Frontal cortex (tissue), 4 donors: ENCODE measurements around the gene LAG3. TPM values are rescaled to one million over a fixed set of nuclear protein-coding genes. Genes with fewer than 3 reads are reported as not detected.

Source experiments
- DNase-seq, 2 donors: peaks; one replicate each; pipeline ENCODE4 v3.0.0; 2012; ENCODE audit warnings: low spot score in 2 of 2
- FAIRE-seq: peaks from 2 replicates; lab custom pipeline; 2012; peaks lifted over from hg19 to GRCh38; lab: Jason Lieb, UNC
- total RNA-seq: library from RNA; depleted of rRNA; stranded (reverse); fragments of >200 nt; gene quantifications from one replicate; pipeline ENCODE4 v1.2.3, GENCODE V29; 2014
- donor health status: control.
- donor health status: control.
- donor health status: control.

The LAG3 gene
- total RNA-seq, 1 donor from 2014 or later: under 0.01 TPM

GRCh38 chr12:6752921-6753771 is 19.2 kb upstream of the LAG3 start, which contains the start of gene MLF2:
MLF2 (minus strand) TSS chr12:6753141; CDS start chr12:6752334, 807 bp downstream.
- DNase-seq: peak; percentile 98
- FAIRE-seq: no peak

- DNase-seq: no peak
- no peak for FAIRE-seq
These were observed 18.5 kb upstream of the LAG3 start for GRCh38 chr12:6753772-6754356.

- FAIRE-seq (no peak), DNase-seq (no peak)
These were observed 17.9 kb upstream of the LAG3 start for GRCh38 chr12:6754411-6754810.

- no peak for DNase-seq
These were observed 15.2 kb upstream of the LAG3 start for GRCh38 chr12:6757028-6757690.

GRCh38 chr12:6758506-6759095 is 13.7 kb upstream of the LAG3 start:
- FAIRE-seq: no peak
- no peak for DNase-seq

More at GRCh38 chr12:6757028-6757690, 15.2 kb upstream of the LAG3 start:
- FAIRE-seq: no peak

- DNase-seq: no peak
- no peak for FAIRE-seq
These were observed 12.6 kb upstream of the LAG3 start for GRCh38 chr12:6759741-6760140.

- no peak for FAIRE-seq
- DNase-seq: no peak
These were observed 8.9 kb upstream of the LAG3 start for GRCh38 chr12:6763380-6763779.

- DNase-seq: peak; percentile 79 to 92
- no peak for FAIRE-seq
These were observed 8.1 kb upstream of the LAG3 start for GRCh38 chr12:6764011-6764828.

- FAIRE-seq: no peak
- no peak for DNase-seq
These were observed 7.2 kb upstream of the LAG3 start for GRCh38 chr12:6765048-6765633.

GRCh38 chr12:6765634-6766581 is 6.4 kb upstream of the LAG3 start, which contains the start of gene PTMS:
PTMS (plus strand) TSS chr12:6766363; CDS start chr12:6766706, 343 bp downstream.
- DNase-seq (peak; percentile 78 to 79), FAIRE-seq (no peak)

- DNase-seq (peak; percentile 82), FAIRE-seq (no peak)
These were observed 5.5 kb upstream of the LAG3 start for GRCh38 chr12:6766651-6767349.

- no peak for DNase-seq
- FAIRE-seq: no peak
These were observed 4.7 kb upstream of the LAG3 start for GRCh38 chr12:6767353-6768319.

GRCh38 chr12:6768437-6768914 is 3.8 kb upstream of the LAG3 start:
- no peak for FAIRE-seq
- no peak for DNase-seq

GRCh38 chr12:6768990-6769389 is 3.3 kb upstream of the LAG3 start:
- FAIRE-seq (no peak), DNase-seq (no peak)

GRCh38 chr12:6769666-6770065 is 2.7 kb upstream of the LAG3 start:
- FAIRE-seq (no peak), DNase-seq (no peak)

GRCh38 chr12:6770094-6770493 is 2.2 kb upstream of the LAG3 start:
- no peak for FAIRE-seq
- no peak for DNase-seq
